Fibroblast of the aortic adventitia (primary cell): ENCODE data around the gene ACTC1. TPM values are rescaled to one million over a fixed set of nuclear protein-coding genes. Genes with fewer than 3 reads are reported as not detected.

Experiments used
- DNase-seq: peaks from one replicate; pipeline ENCODE4 v3.0.0-alpha.2; 2010; ENCODE audit warnings: low read depth
- H3K4me3 ChIP-seq: 2 replicates; pipeline ENCODE4 v1.5.1; 2011; ENCODE audit warnings: low read depth, mild to moderate bottlenecking, control low read depth, low read length, moderate library complexity
- CTCF ChIP-seq: IDR thresholded peaks from 2 replicates; pipeline ENCODE4 v1.5.1; 2011; ENCODE audit warnings: mild to moderate bottlenecking, low read length, control low read depth, inconsistent platforms; ENCODE audit not compliant: insufficient read depth
- total RNA-seq: library from RNA; depleted of rRNA; stranded (reverse); fragments of >200 nt; gene quantifications from 2 replicates; pipeline ENCODE4 v1.2.3, GENCODE V29; 2012; ENCODE audit warnings: low replicate concordance

The ACTC1 gene
- total RNA-seq, 1 donor, result not detected

GRCh38 chr15:34753236-34753894 lies 42.0 kb downstream of the ACTC1 start:
- no peak for TF ChIP-seq CTCF
- DNase-seq, result peak; percentile 50
- H3K4me3 ChIP-seq, result no peak overlapping the region

GRCh38 chr15:34749691-34750090 lies 45.7 kb downstream of the ACTC1 start:
- no peak for DNase-seq
- H3K4me3 ChIP-seq, result no peak overlapping the region
- no peak for TF ChIP-seq CTCF

Other genes starting within 250 kb of the ACTC1 start
- gene GOLGA8B, start 211.9 kb downstream of the ACTC1 start, total RNA-seq, result 18.0 and 33.9 TPM in 2 replicates
- not detected in 2 replicates for gene GJD2, start 40.6 kb downstream of the ACTC1 start, total RNA-seq
- 33.0 and 34.6 TPM in 2 replicates for gene AQR, start 174.2 kb upstream of the ACTC1 start, total RNA-seq
- 27.4 and 36.8 TPM in 2 replicates for gene ZNF770, start 192.7 kb upstream of the ACTC1 start, total RNA-seq